GM12892 (cell line): ENCODE measurements around the gene NAXD.

Experiments used
- POLR2A ChIP-seq: IDR thresholded peaks from 2 replicates; pipeline ENCODE4 v1.6.1; 2011; ENCODE audit warnings: low read depth, low read length, control low read depth
- TAF1 ChIP-seq: IDR thresholded peaks from 2 replicates; pipeline ENCODE4 v1.6.1; 2011; ENCODE audit warnings: low read depth, mild to moderate bottlenecking, control low read depth, low read length, borderline replicate concordance

GRCh38 chr13:110627351-110627750 is 12.0 kb downstream of the NAXD start:
- TF ChIP-seq POLR2A (no peak), TAF1 (no peak)
